HTERT RPE-1 (cell line): ENCODE results near the gene BIN1.
"Not testable (repeated sequence)": the region's sequence is repeated elsewhere in the genome, so short reads cannot be mapped to it uniquely, and the experiment has no call there.

Source experiments
- in situ Hi-C: fragments of 300-500 bp; cut with MboI; formaldehyde crosslinking; loops from 4 replicates; pipeline ENCODE4 v1.14.3; 2020; ENCODE audit warnings: low sequenced_read_pairs

BIN1 gene

DNA sequence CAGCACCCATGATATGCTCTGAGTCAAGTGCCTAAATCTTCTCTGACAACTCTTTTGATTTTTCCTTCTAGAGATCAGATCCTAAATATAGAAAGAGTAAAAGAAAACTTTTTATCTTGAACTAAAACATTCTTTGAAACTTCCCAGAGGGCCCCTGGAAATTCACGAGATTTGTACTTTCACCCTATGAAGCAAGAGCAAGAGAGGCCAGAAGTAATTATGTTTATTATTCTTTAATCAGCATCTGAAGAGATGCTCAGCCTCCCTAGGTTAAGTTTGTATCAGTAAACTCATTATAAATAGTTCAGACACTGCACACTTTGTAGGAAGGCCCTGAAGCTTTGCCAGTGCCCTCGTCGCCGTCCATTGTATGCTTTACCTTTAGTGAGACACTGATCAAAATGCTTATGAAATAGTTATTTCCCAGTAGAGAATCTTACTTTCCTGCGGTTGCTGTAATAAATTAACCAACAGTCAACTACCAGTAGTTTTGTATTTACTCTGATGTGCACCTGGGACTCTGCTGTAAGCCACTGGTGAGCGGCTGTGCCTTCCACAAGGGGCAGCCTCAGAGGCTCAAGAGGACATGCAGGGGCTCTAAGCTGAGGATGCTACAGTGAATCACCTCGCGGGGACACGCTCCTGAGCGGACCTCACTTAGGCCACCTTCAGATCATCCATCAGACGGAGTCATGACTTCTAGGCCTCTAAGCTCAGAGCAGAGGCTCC lies 71.9 kb downstream of the BIN1 start:
- in situ Hi-C loops, result no loop called here

DNA sequence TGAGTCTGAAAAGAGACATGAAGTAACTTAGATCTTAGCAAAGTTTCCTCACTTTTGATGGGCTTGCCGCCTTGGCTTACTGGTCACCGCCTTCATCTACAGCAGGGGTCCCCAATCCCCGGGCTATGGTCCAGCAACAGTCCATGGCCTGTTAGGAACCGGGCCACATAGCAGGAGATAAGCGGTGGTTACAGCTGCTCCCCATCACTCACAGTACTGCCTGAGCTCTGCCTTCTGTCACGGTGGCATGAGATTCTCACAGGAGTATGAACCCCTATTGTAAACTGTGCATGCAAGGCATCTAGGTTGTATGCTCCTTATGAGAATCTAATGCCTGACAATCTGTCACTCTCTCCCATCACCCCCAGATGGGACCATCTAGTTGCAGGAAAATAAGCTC lies 72.9 kb downstream of the BIN1 start:
- in situ Hi-C loops, result no loop called here

DNA sequence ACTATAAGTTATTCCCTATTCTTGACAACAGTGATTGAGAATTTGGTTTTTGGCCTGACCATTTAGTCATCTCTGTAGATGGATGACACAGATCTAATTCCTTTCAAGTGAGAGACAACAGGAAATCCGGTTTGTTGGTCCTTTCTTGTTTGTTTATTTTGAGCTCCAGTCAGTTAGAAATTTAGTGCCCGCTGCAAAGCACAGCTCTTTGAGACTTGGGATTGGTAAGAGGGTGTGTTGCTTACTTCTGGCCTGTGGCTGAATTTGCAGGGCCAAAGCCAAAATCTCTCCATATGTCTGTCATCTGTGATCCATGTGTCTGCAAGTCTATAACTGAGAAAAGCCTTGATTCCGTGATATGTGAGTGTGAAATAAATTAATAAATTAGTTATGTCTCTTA lies 74.3 kb downstream of the BIN1 start:
- in situ Hi-C loops, result no loop called here

GRCh38 chr2:127029350-127030051 lies 77.5 kb downstream of the BIN1 start:
- in situ Hi-C loops, result no loop called here

DNA sequence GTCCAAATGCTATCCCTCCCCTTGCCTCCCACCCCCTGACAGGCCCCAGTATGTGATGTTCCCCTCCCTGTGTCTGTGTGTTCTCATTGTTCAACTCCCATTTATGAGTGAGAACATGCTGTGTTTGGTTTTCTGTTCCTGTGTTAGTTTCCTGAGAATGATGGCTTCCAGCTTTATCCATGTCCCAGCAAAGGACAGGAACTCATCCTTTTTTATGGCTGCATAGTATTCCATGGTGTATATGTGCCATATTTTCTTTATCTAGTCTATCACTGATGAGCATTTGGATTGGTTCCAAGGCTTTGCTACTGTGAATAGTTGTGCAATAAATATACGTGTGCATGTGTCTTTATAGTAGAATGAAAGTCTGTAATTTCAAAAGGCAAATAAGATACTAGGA lies 78.2 kb downstream of the BIN1 start:
- in situ Hi-C loops, result not testable (repeated sequence)

DNA sequence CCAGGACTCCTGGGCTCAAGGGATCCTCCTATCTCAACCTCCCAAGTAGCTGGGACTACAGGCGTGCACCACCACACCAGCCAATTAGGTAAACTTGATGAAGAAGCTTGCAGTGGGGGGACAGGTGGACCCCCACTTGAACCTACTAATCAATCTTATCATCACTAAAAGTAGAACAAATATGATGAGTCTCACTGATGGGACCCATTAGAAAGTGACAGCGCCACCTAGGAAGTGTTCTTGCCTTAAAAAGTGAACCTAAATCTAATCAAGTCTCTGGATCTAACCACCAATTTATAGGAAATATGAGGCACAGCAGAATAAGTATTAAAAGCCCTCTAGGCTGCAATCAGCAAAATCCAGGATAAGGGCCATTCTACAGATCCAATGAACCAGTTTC lies 79.2 kb downstream of the BIN1 start:
- in situ Hi-C loops, result no loop called here

- in situ Hi-C loops, result no loop called here
Measured at GRCh38 chr2:127025359-127026166, 81.4 kb downstream of the BIN1 start.

DNA sequence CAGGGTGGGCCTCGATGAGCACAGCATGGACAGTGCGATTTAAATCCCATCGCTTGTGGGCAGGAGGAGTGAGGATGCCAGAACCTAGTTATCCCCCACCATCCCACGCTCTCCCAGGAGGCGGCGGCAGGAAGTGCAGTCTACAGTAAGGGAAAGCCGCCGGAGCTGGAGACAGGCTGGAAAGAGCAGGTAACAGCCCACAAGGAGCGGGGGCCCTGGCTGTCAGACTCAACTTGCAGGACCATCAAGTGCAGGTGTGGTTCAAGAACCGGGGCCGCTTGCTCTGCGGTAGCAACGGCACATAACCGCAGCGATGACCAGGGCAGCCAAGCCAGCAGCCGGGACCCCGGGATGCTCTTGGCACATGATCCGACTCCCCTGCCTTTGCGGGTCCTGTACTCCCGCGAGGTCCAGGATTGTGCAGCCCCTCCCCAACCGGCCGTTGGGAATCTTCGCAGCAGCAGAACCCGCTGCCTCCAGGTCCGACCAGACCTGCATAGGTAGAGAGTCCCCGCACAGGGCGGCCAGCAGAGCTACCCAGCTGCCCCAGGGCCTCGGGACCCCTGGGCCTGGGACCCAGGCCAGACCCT lies 82.1 kb downstream of the BIN1 start:
- in situ Hi-C loops, result no loop called here

DNA sequence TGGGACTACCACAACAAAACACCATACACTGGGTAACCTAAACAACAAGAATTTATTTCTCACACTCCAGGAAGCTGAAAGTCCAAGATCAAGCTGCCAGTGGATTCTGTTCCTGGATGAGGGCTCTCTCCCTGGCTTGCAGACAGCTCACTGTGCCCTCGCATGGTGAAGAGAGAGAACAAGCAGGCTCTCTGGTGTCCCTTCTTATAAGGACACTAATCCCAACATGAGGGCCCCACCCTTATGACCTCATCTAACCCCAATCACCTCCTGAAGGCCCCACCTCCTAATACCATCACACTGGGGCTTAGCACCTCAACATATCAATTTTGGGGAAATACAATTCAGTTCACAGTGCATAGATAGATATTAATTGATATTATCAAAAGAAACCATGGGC lies 83.5 kb downstream of the BIN1 start:
- in situ Hi-C loops, result no loop called here

GRCh38 chr2:127022817-127023216 lies 84.1 kb downstream of the BIN1 start:
- in situ Hi-C loops, result no loop called here

GRCh38 chr2:127020536-127020935 lies 86.4 kb downstream of the BIN1 start:
- in situ Hi-C loops, result no loop called here

DNA sequence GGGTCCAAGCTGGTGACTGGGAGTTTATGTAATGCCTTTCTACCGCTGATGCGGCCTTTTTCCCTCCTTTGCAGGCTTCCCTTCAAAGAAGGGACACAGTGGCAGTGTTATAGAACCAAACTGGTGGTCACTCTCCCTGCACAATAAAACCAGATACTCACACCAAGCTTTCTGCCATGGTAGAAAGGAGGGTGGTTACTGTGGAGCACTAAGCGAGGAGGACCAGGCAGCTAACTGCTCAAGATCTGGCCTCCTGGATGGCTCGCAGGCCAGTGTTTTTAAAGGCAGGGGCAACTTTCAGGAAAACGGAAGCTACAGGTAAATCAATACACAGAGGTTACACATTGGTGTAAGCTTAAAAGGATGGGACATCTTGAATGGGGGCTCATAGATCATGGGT lies 89.4 kb downstream of the BIN1 start:
- in situ Hi-C loops, result no loop called here

GRCh38 chr2:127016329-127016728 lies 90.6 kb downstream of the BIN1 start:
- in situ Hi-C loops, result no loop called here

DNA sequence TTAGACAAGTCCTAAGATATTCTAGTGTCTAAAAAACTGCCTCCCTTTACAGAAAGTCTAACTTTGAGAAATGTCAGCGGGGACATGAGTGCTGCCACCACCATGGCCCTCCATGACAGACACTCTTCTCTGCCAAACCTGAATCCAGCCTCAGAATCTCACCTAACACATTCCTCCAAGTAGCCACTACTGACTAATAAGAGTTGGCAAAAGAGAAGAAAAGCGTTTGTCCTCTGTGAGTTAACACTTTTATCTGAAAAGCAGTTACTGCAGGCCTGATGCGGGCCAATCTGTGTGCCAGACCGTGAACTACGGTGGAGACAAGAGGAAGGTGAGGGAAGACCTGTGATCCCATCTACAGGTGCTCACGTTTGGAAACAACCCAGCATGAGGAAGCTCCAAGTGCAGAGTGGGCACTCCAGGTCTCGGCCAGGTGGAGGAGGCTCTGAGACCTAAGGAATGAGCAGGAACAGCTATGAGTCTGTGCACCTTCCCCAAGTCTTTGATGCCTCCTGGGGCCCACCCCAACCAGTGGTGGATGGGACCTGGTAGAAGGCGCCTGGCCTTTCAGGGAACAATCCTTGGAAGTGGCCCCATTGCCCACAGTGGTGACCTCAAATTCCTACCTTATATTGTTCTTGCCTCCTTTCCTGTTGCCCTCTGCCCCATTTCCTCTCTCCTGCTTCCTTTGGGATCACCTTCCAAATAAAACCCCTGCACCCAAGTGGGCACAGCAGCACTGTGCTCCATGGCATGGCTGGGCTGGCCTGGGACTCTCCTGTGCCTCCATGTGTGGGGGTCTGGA lies 91.6 kb downstream of the BIN1 start:
- in situ Hi-C loops, result no loop called here

- in situ Hi-C loops, result no loop called here
Measured at GRCh38 chr2:127014630-127015029, 92.3 kb downstream of the BIN1 start.

GRCh38 chr2:127014224-127014623 lies 92.7 kb downstream of the BIN1 start:
- in situ Hi-C loops, result no loop called here

DNA sequence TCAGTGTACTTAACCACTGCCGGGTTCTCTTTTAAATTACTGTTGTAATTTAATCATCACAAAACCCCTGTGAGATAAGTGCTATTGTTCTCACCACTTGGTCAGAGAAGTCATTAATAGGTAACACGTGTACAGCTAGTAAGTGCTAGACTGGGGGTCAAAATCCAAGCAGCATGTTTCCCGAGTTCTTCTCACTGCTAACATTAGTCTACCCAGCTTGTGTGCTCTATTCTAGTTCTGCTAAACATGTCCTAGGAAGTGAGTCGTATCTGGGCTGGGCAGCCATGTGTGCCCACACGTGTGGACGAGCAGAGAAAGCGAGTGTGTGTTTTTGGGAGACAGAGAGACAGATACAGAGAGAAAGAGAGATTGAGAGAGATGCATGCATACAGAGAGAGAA lies 94.1 kb downstream of the BIN1 start:
- in situ Hi-C loops, result no loop called here

DNA sequence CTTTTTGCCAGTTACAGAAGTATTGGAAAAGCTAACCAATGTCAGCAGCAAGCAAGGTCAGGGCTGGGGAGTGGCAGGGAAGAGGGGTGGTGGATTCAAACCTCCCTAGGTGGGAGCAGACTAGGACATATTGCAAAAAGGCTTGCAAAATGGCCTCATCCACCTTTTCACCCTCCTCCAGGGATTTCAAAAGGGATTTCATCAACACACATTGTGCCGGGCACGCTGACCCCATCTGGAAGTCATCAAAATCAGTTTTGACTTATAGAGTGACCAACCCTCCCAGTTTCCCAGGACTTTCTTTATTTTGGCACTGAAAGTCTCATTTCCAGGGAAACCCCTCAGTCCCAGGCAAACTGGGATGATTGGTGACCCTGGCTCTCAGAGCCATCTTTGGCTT lies 94.7 kb downstream of the BIN1 start:
- in situ Hi-C loops, result no loop called here

- in situ Hi-C loops, result no loop called here
Measured at GRCh38 chr2:127011796-127012195, 95.2 kb downstream of the BIN1 start.

GRCh38 chr2:127011231-127011661 lies 95.7 kb downstream of the BIN1 start:
- in situ Hi-C loops, result no loop called here
